ENCODE measurements around the gene LINGO1.

The LINGO1 gene

DNA sequence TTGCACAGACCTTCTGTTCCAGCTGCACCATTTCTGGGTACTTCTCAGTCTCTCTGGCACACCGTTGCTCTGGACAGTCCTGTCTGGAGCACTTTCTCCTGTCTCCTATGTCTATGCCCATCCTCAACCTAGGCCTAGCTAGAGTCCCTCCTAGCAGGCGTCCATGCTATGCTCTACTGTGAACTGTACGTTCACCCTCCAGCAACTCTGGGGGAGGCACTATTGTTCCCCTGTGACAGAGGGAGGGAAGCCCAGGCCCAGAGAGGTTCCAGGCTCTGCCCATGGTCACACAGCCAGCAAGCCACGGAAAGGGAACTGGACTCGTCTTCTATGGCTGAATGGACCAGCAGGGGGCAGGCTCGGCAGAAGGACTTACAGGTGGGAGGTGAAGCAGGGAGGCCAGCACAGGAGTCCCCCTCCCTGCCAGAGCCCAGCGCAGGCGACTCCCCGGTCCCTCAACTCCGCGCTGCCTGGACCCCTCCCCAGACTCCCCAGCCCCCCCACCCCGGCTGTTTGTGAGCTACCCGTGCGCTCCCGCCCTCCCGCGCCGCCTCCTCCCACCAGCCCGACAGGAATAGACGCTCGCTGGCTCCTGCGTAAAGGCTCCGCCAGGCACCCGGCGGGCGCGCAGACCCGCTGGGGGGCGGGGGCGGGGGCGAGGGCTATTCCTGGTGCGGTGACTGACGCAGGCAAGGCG lies 1.7 kb upstream of the LINGO1 start:
- TF ChIP-seq PAX5 (IDR thresholded peaks at IDR 0.05; ENCODE audit: insufficient read depth, low read length, severe bottlenecking) (no peak), SPI1 (IDR thresholded peaks at IDR 0.05; ENCODE audit: low read depth, low read length) (peak; percentile 69)
- DNase-seq (ENCODE audit: insufficient read length, low spot score) (peak; percentile 74), FAIRE-seq (peak; percentile 92)

DNA sequence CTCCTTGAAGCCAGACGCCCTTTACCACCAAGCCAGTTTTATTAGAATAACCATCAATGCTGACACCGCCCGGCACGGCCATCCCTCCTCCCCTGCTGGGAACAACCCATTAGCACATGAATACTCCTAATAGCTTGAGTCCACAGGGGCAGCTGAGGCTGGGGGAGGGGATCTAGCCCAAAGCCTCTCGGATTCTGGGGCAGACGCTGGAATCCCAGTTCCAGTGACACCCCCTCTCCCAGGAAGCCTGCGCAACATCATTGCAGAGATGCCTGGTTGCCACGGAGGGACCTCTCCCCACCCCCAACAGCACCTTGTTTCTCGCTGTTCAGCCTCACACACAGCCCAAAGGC lies 1.2 kb upstream of the LINGO1 start:
- no peak for FAIRE-seq
- DNase-seq (ENCODE audit: insufficient read length, low spot score) = no peak
- TF ChIP-seq TAF1 (IDR thresholded peaks at IDR 0.05; ENCODE audit: low read depth, low read length) = no peak
- TF ChIP-seq PAX5 (IDR thresholded peaks at IDR 0.05; ENCODE audit: insufficient read depth, low read length, severe bottlenecking) = no peak
- TF ChIP-seq POLR2A (IDR thresholded peaks at IDR 0.05; ENCODE audit: low read depth, low read length) = no peak
- TF ChIP-seq POU2F2 (IDR thresholded peaks at IDR 0.05; ENCODE audit: low read depth, low read length) = no peak
- no peak for TF ChIP-seq SPI1 (IDR thresholded peaks at IDR 0.05; ENCODE audit: low read depth, low read length)
- no peak for TF ChIP-seq POLR2AphosphoS5 (IDR thresholded peaks at IDR 0.05; ENCODE audit: low read depth, low read length)

DNA sequence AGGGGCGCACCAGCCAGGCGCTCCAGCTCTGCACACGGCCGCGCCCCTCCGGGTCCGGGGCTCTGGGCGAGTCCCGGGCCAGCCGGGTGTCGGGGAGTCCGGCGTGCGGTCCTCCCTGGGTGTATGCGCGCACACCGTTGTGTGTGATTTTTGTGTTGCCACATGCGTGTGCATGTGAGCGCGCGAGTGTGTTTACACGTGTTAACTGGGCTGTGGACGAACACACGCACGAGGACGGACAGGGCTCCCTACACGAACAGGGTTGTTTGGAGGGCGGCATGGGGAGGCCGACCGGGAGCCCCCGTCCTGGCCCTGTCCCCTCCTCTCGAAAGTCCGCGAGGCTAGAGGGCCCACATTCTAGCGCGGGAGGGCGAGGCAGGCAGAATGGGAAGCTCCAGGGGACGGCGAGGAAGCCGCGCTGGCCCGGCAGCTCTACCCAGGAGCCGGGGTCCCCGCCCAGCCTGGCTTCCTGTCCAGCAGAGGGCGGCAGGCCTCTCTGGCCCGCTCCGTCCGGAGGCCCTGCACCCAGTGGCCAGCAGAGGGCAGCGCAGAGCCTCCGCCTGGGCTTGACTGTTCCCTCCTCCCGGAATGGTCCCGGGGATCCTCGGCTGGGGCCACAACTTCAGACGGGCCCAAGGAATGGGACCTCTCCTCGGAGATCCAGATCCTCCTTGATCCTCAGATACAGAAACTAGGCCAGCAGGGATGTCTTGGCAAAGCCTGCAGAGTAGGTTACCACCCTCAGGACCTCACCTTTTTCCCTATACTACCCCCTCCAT lies 611 bp upstream of the LINGO1 start:
- DNase-seq (ENCODE audit: insufficient read length, low spot score) = peak; percentile 96
- TF ChIP-seq POU2F2 (IDR thresholded peaks at IDR 0.05; ENCODE audit: low read depth, low read length) (no peak), TAF1 (IDR thresholded peaks at IDR 0.05; ENCODE audit: low read depth, low read length) (no peak), PAX5 (IDR thresholded peaks at IDR 0.05; ENCODE audit: insufficient read depth, low read length, severe bottlenecking) (no peak), SPI1 (IDR thresholded peaks at IDR 0.05; ENCODE audit: low read depth, low read length) (no peak), POLR2A (IDR thresholded peaks at IDR 0.05; ENCODE audit: low read depth, low read length) (no peak), POLR2AphosphoS5 (IDR thresholded peaks at IDR 0.05; ENCODE audit: low read depth, low read length) (no peak)
- peak; percentile 74 for FAIRE-seq

DNA sequence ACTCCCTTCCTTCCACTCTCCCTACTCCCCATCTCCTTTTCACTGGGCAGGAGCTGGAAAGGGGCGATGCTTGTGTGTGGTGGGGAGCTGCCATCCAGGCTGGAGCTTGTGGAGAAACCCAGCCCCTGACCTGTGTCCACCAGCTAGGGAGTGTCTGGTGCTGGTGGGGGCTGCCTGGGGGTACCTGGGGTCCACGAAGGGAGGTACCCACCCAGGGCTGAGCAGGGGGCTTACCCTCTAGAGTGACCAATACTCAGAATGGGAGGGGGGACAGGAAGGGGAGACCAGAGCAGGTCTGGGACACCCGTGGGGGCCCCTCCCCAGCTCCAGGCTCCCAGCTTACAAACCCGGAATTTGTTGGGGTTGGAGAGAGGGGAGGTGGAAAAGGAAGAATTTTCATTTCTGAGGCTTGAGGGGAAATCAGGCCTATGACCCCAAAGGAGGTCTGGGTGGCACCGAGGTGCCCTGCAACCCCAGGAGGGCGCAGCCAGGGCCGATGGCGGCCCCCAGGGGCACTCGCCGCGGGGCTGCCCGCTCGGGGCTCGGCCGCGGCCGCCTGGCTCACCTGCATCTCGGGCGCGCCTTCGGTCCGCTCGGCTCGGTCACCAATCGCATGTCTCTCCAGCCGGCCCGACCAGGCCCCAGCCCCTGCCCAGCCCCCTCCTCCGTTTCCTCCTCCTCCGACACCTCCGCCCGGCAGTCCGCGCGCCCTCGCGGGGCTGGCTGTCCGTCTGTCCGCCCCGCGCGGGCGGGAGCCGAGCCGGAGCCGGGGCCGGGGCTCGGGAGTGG lies 773 bp downstream of the LINGO1 start:
- FAIRE-seq = no peak
- no peak for DNase-seq (ENCODE audit: insufficient read length, low spot score)
- no peak for TF ChIP-seq POU2F2 (IDR thresholded peaks at IDR 0.05; ENCODE audit: low read depth, low read length)
- no peak for TF ChIP-seq POLR2A (IDR thresholded peaks at IDR 0.05; ENCODE audit: low read depth, low read length)
- TF ChIP-seq TAF1 (IDR thresholded peaks at IDR 0.05; ENCODE audit: low read depth, low read length) = no peak
- no peak for TF ChIP-seq PAX5 (IDR thresholded peaks at IDR 0.05; ENCODE audit: insufficient read depth, low read length, severe bottlenecking)
- no peak for TF ChIP-seq POLR2AphosphoS5 (IDR thresholded peaks at IDR 0.05; ENCODE audit: low read depth, low read length)
- TF ChIP-seq SPI1 (IDR thresholded peaks at IDR 0.05; ENCODE audit: low read depth, low read length) = no peak

DNA sequence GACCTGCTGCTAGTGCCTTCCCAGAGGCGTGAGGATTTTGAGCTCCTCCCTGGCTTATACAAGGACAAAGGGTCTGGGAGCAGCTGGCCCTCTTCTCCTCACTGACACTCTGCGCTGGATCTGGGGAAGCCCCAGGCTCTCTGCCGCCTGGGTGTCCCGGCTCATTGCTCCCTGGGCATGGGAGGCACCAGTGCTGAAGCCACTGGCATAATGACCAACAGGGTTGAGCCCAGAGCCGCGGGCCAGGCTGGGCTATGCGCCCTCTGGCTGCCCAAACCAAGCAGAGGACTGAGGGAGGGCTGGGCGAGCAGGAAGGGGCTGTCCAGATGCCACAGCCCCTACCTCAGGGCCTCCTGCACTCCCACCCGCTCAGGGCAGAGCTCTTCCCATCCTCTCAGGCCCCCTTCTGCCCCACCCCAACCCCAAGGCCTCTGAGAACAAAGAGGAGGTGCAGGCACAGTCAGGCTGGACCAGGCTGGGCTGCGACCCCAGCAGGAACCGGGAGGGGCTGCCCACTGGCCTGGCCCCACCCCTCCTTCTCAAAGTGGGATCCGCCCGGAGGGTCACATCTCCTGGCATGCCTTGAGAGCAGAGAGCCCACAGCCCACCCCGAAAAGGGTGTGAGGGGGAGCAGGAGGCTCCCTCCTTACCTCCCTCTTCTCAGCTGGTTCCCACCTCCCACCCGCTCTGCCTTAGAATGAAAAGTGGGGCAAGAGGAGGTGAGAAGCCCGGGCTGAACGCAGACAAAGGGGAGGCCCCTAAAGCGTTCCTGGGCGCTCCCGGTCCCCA lies 1.6 kb downstream of the LINGO1 start:
- DNase-seq (ENCODE audit: insufficient read length, low spot score) = no peak
- TF ChIP-seq SPI1 (IDR thresholded peaks at IDR 0.05; ENCODE audit: low read depth, low read length) (no peak), POLR2A (IDR thresholded peaks at IDR 0.05; ENCODE audit: low read depth, low read length) (no peak), POLR2AphosphoS5 (IDR thresholded peaks at IDR 0.05; ENCODE audit: low read depth, low read length) (no peak), TAF1 (IDR thresholded peaks at IDR 0.05; ENCODE audit: low read depth, low read length) (no peak), POU2F2 (IDR thresholded peaks at IDR 0.05; ENCODE audit: low read depth, low read length) (no peak), PAX5 (IDR thresholded peaks at IDR 0.05; ENCODE audit: insufficient read depth, low read length, severe bottlenecking) (no peak)
- FAIRE-seq = no peak

DNA sequence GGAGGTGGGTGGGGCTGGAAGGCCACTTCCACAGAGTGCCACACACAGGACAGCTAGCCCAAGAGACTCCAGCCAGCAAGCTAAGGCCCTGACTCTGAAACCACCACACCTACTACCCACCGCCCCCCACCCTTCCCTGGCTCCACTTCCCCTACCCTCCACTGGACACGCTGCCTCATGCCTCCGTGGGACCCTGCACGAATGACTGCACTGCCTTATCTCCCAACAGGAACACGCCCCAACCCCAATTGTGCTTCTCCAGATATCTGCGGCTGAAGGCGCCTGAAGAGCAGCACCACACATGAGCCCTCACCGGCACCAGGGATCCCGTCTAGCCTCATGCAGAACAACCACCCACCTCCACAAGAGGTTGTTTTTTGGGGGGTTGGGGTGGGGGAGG lies 2.7 kb downstream of the LINGO1 start:
- TF ChIP-seq PAX5 (IDR thresholded peaks at IDR 0.05; ENCODE audit: insufficient read depth, low read length, severe bottlenecking) (no peak), POLR2AphosphoS5 (IDR thresholded peaks at IDR 0.05; ENCODE audit: low read depth, low read length) (no peak), POU2F2 (IDR thresholded peaks at IDR 0.05; ENCODE audit: low read depth, low read length) (no peak), SPI1 (IDR thresholded peaks at IDR 0.05; ENCODE audit: low read depth, low read length) (no peak), TAF1 (IDR thresholded peaks at IDR 0.05; ENCODE audit: low read depth, low read length) (no peak), POLR2A (IDR thresholded peaks at IDR 0.05; ENCODE audit: low read depth, low read length) (no peak)
- no peak for FAIRE-seq

DNA sequence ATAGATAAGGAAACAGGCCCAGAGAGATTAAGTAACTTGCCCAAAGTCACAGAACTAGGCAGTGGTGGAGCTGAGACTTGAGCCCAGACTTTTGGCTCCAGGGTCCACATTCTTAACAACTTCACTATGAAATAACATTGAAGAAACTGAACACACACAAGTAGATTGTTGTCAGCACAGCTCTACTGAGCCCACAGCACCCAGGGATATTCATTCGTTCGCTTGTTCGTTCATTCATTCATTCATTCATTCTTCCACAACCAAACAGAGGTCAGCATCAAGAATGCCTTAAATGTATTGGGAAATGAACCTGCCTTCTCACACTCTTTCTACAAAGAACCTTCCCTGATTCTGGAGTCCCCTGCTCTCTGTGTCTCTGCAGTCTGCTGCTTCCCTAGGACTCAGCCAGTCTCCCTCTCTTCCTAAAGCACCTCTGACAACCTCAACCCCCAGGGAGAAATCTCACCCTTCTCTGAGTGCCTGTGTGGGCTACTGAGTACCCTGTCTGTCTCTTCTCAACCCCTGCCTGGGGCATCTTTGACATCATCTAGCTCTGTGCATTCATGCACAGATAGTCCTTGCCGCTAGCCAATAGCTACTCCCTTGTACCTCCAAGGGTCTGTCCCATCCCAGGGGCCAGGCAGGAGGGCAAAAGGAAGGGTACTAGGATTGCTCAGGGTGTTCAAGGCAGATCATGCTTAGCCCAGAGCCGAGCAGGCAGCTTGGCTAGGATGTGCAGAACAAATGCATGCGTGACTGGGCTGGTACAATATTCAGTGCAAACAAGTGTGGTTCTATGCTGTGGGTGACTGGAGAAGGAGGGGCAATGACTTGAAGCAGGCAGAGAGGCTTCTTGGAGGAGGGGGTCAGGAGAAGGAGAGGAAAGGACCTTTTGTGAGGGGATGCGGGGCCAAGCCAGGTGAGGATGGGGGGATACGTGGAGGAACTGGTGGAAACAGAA lies 3.4 kb downstream of the LINGO1 start:
- TF ChIP-seq PAX5 (IDR thresholded peaks at IDR 0.05; ENCODE audit: insufficient read depth, low read length, severe bottlenecking) (no peak), SPI1 (IDR thresholded peaks at IDR 0.05; ENCODE audit: low read depth, low read length) (no peak), POLR2AphosphoS5 (IDR thresholded peaks at IDR 0.05; ENCODE audit: low read depth, low read length) (no peak), TAF1 (IDR thresholded peaks at IDR 0.05; ENCODE audit: low read depth, low read length) (no peak), POU2F2 (IDR thresholded peaks at IDR 0.05; ENCODE audit: low read depth, low read length) (no peak), POLR2A (IDR thresholded peaks at IDR 0.05; ENCODE audit: low read depth, low read length) (no peak)
- DNase-seq (ENCODE audit: insufficient read length, low spot score) = no peak
- no peak for FAIRE-seq

More for the DNA sequence above, 2.7 kb downstream of the LINGO1 start:
- DNase-seq (ENCODE audit: insufficient read length, low spot score) = no peak

DNA sequence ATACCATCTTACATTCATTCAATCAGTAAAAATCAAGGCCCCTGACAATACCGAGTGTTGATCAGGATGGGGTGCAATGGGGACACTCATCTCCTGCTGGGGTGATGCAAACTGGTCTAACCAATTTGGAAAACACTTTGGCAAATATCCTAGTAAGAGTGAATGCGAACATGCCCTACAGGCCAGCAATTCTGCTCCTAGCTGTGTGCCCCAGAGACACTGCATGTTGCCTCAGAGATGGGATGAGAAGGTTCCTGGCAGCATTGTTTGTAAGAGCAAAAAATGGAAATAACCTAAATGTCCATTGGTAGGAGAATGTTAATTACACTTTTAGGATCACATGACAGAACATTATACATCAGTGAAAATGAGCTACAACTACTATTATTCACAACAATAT lies 4.7 kb downstream of the LINGO1 start:
- FAIRE-seq = no peak
- TF ChIP-seq POLR2A (IDR thresholded peaks at IDR 0.05; ENCODE audit: low read depth, low read length) = no peak
- DNase-seq (ENCODE audit: insufficient read length, low spot score) = no peak
